Common myeloid progenitor, CD34-positive (primary cell): ENCODE results near the gene CCDC174.
"Not testable (repeated sequence)": the region's sequence is repeated elsewhere in the genome, so short reads cannot be mapped to it uniquely, and the experiment has no call there.

Experiments used
- CTCF ChIA-PET: fragments of 350-600 bp; sonication (Branson Sonifier 250); formaldehyde crosslinking; loops from one replicate; lab custom pipeline; 2021; ENCODE audit warnings: antibody characterized with exemption; lab: Charles Lee
- POLR2A ChIA-PET: fragments of 350-600 bp; sonication (Branson Sonifier 250); formaldehyde crosslinking; loops from one replicate; lab custom pipeline; 2021; ENCODE audit warnings: antibody characterized with exemption; lab: Charles Lee
- DNase-seq, 3 donors: peaks; one replicate each; pipeline versions ENCODE4 v3.0.0 to v3.0.0-alpha.2; 2013
- H3K27ac ChIP-seq, 2 experiments: 1 replicate in 1 of 2; 2 replicates in 1 of 2; pipeline ENCODE4 v1.7.0; 2013; ENCODE audit warnings: inconsistent platforms in 2 of 2, low read length in 2 of 2, mild to moderate bottlenecking in 2 of 2, low read depth in 1 of 2, moderate library complexity in 1 of 2; ENCODE audit not compliant: severe bottlenecking in 2 of 2, insufficient read depth in 1 of 2, poor library complexity in 1 of 2
- H3K27me3 ChIP-seq, 5 experiments: replicated peaks in 2 of 5; 1 replicate in 3 of 5; 2 replicates in 2 of 5; pipeline versions ENCODE4 v1.6.1 to v1.7.0; 2013; ENCODE audit warnings: low read length in 4 of 5, mild to moderate bottlenecking in 2 of 5, moderate library complexity in 2 of 5, inconsistent platforms in 1 of 5; ENCODE audit not compliant: insufficient read depth in 5 of 5, control insufficient read depth in 4 of 5
- H3K36me3 ChIP-seq, 4 experiments: 1 replicate in 2 of 4; 2 replicates in 2 of 4; pipeline versions ENCODE4 v1.6.1 to v1.7.0; 2013; ENCODE audit warnings: low read length in 3 of 4, control low read depth in 1 of 4, mild to moderate bottlenecking in 1 of 4; ENCODE audit not compliant: control insufficient read depth in 4 of 4, insufficient read depth in 4 of 4
- H3K4me1 ChIP-seq, 4 experiments: 1 replicate in 3 of 4; 2 replicates in 1 of 4; pipeline versions ENCODE4 v1.6.1 to v1.7.1; 2013; ENCODE audit warnings: low read length in 3 of 4, mild to moderate bottlenecking in 3 of 4, control low read depth in 1 of 4, inconsistent platforms in 1 of 4, moderate library complexity in 1 of 4; ENCODE audit not compliant: control insufficient read depth in 4 of 4, insufficient read depth in 4 of 4; ENCODE audit errors: control extremely low read depth in 1 of 4
- H3K4me3 ChIP-seq, 7 experiments: 1 replicate in 4 of 7; 2 replicates in 3 of 7; pipeline versions ENCODE4 v1.5.1 to v1.7.0; 2013; ENCODE audit warnings: mild to moderate bottlenecking in 7 of 7, low read length in 6 of 7, moderate library complexity in 6 of 7, inconsistent platforms in 2 of 7, low read depth in 2 of 7, control low read depth in 1 of 7; ENCODE audit not compliant: insufficient read depth in 4 of 7, control insufficient read depth in 1 of 7; ENCODE audit errors: extremely low read depth in 1 of 7
- H3K9me3 ChIP-seq, 5 experiments: 1 replicate in 4 of 5; 2 replicates in 1 of 5; pipeline versions ENCODE4 v1.6.1 to v1.7.1; 2013; ENCODE audit warnings: low read length in 4 of 5, mild to moderate bottlenecking in 2 of 5, inconsistent platforms in 1 of 5, low read depth in 1 of 5, moderate library complexity in 1 of 5; ENCODE audit not compliant: control insufficient read depth in 4 of 5, insufficient read depth in 2 of 5; ENCODE audit errors: control extremely low read depth in 1 of 5
- WGBS: methylation state at CpG from one replicate; pipeline ENCODE4 v1.1.5; 2013; ENCODE audit not compliant: insufficient coverage; 5-methylcytosine and 5-hydroxymethylcytosine counted together

Gene CCDC174

DNA sequence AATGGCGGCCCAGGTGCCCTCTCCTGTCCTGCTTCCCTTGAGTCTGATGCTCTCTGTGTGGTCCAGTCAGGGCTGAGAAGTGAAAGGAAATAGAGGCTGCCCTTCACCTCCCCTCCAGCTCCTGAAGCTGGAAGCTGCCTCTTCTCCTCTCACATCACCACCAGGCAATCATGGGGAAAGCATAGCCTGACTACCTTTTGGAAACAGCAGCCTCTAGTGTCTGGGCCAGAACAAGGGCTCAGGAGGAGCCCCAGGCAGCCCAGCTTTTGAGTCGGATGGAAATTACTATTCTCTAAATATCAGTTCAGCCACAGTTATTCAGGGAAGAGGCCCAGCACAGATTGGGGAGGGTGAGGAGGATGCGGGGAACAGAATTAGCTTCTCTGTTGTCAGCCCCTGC, 43.3 kb upstream of the CCDC174 start:
- Histone ChIP-seq H3K36me3 (no peaks in the 10 kb centered on the region), H3K4me3 (no peak overlapping the region), H3K4me1 (peaks cover 0 to 4% (median 3%) of the 10 kb centered on the region in 4 experiments), H3K9me3 (peaks cover 0 to 5% (median 0%) of the 10 kb centered on the region in 5 experiments), H3K27ac (no peak overlapping the region), H3K27me3 (peaks cover 20 to 93% (median 64%) of the 10 kb centered on the region in 5 experiments)
- CTCF ChIA-PET, result interaction anchor here (0.8 to 2.2 kb wide), 4 partner anchors 9 to 97 kb away, joined by 3 to 8 read pairs (median 3); no protein-coding TSS in a partner anchor
- DNase-seq, result no peak
- 87% methylated on average over 3 of the region's 3 CpGs for WGBS
- POLR2A ChIA-PET, result no interaction called here

GRCh38 chr3:14609058-14609457, 42.5 kb upstream of the CCDC174 start:
- H3K4me3 ChIP-seq, POLR2A ChIA-PET, H3K4me1 ChIP-seq, DNase-seq, H3K27ac ChIP-seq, H3K9me3 ChIP-seq, H3K36me3 ChIP-seq: not testable (repeated sequence)
- CTCF ChIA-PET, result interaction anchor here (0.9 to 2.2 kb wide), 4 partner anchors 9 to 43 kb away, joined by 3 to 8 read pairs (median 4); no protein-coding TSS in a partner anchor
- WGBS, result 100% methylated on average over 3 of the region's 3 CpGs
- H3K27me3 ChIP-seq, result peaks cover 24 to 92% (median 59%) of the 10 kb centered on the region in 5 experiments

- H3K36me3 ChIP-seq, result no peaks in the 10 kb centered on the region
- H3K27ac ChIP-seq, result no peak overlapping the region
- DNase-seq, result no peak
- H3K9me3 ChIP-seq, result peaks cover 0 to 1% (median 0%) of the 10 kb centered on the region in 5 experiments
- peaks cover 0 to 4% (median 3%) of the 10 kb centered on the region in 4 experiments for H3K4me1 ChIP-seq
- ChIA-PET POLR2A (no interaction called here), CTCF (interaction anchor here (0.9 to 1.2 kb wide), 3 partner anchors 10 to 44 kb away, joined by 3 to 5 read pairs (median 3); no protein-coding TSS in a partner anchor)
- H3K27me3 ChIP-seq, result peaks cover 23 to 90% (median 58%) of the 10 kb centered on the region in 5 experiments
- H3K4me3 ChIP-seq, result no peak overlapping the region
- WGBS, result 92% methylated on average over 4 of the region's 4 CpGs
Measured at GRCh38 chr3:14609506-14609905, 42.1 kb upstream of the CCDC174 start.

DNA sequence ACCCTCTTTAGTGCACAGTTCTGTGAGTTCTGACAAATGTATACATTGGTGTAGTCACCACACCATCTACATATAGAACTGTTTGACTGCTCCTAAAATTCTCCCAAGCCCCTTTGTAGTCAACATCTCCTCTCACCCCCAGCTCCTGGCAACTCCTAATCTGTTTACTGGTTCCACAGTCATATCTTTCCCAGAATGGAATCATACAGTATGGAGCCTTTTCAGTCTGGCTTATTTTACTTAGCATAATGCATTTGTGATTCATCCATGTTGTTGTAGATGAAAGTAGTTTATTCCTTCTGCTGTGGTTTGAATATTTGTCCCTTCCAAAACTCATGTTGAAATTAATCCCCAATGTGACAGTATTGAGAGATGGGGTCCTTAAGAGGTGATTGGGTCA, 41.6 kb upstream of the CCDC174 start:
- ChIA-PET POLR2A (no interaction called here), CTCF (interaction anchor here (1.2 kb wide), 2 partner anchors 12 to 36 kb away, joined by 3 read pairs; no protein-coding TSS in a partner anchor)
- H3K36me3 ChIP-seq, result no peaks in the 10 kb centered on the region
- H3K4me1 ChIP-seq, result peaks cover 0 to 4% (median 3%) of the 10 kb centered on the region in 4 experiments
- peaks cover 20 to 86% (median 58%) of the 10 kb centered on the region in 5 experiments for H3K27me3 ChIP-seq
- no peak overlapping the region for H3K27ac ChIP-seq
- H3K9me3 ChIP-seq, result peaks cover 0 to 2% (median 0%) of the 10 kb centered on the region in 5 experiments
- no peak for DNase-seq
- H3K4me3 ChIP-seq, result no peak overlapping the region

GRCh38 chr3:14614189-14614588, 37.4 kb upstream of the CCDC174 start:
- POLR2A ChIA-PET, result no interaction called here
- peaks cover 0 to 4% (median 3%) of the 10 kb centered on the region in 4 experiments for H3K4me1 ChIP-seq
- no peak for DNase-seq
- H3K9me3 ChIP-seq, result peaks cover 0 to 2% (median 0%) of the 10 kb centered on the region in 5 experiments
- no peak overlapping the region for H3K4me3 ChIP-seq
- no CpG with 5 or more reads among the region's 1 CpG for WGBS
- H3K27ac ChIP-seq, result no peak overlapping the region
- CTCF ChIA-PET, result no interaction called here
- no peaks in the 10 kb centered on the region for H3K36me3 ChIP-seq
- peaks cover 15 to 77% (median 35%) of the 10 kb centered on the region in 5 experiments for H3K27me3 ChIP-seq

- POLR2A ChIA-PET, result no interaction called here
Measured at GRCh38 chr3:14614862-14615261, 36.7 kb upstream of the CCDC174 start.

More at GRCh38 chr3:14614862-14615261, 36.7 kb upstream of the CCDC174 start:
- CTCF ChIA-PET, result no interaction called here
- Histone ChIP-seq H3K9me3 (peaks cover 0 to 2% (median 0%) of the 10 kb centered on the region in 5 experiments), H3K27ac (no peak overlapping the region), H3K4me3 (no peak overlapping the region), H3K27me3 (peaks cover 14 to 73% (median 28%) of the 10 kb centered on the region in 5 experiments), H3K36me3 (no peaks in the 10 kb centered on the region), H3K4me1 (peaks cover 0 to 4% (median 3%) of the 10 kb centered on the region in 4 experiments)
- no peak for DNase-seq
